Measurements from ENCODE around the gene GRAP2.
"Not testable (repeated sequence)": the region's sequence is repeated elsewhere in the genome, so short reads cannot be mapped to it uniquely, and the experiment has no call there.

Gene GRAP2

DNA sequence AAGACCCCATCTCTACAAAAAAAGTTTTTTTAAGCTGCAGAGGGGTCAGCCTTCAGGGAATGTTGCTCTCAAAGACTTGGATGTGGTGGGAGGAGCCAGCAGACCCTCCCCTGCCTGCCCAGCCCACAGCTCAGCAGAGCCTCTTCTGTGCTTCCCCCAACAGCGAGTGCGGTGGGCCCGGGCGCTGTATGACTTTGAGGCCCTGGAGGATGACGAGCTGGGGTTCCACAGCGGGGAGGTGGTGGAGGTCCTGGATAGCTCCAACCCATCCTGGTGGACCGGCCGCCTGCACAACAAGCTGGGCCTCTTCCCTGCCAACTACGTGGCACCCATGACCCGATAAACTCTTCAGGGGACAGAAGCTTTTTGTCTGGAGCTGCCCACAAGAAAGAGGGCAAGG is 69.9 kb downstream of the GRAP2 start:
- no peak for DNase-seq

DNA sequence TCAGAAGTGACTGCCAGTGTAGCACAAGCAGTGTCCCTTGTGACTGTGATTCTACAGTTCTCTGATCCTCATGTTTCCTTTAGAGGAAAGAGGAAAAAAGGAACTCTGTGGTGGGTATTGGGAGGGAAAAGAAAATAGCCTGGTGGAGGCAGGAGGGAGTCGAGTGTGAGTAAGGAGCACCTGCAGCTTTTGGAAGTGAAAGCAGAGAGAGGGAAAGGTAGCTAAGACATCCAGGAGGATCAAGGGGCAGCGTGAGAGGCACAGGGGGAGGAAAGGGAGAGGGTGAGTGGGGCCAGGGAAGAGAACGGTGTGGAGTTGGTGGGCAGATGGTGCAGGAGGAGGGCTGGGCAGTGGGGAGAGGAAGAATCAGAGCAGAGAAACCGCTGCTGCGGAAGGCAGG is 71.8 kb downstream of the GRAP2 start:
- DNase-seq = no peak

DNA sequence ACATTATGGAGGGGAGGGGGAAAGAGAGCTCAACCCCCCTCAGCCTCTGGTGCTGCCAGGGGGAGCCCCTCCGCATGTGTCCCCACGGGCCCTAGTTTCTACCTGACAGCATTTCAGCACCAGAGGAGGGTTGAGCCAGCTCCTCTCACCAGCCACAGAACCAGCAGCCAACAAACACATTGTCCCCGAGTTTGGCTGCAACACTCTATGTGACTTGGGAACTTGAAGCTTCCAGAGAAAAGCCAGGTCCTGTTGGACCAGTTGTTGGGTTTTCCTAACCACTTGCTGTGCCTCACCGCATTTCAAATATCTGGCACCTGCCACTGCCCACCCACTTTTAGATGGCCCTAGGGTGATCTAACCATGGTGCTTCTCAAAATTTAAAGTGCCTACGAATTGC is 72.8 kb downstream of the GRAP2 start:
- DNase-seq = no peak

DNA sequence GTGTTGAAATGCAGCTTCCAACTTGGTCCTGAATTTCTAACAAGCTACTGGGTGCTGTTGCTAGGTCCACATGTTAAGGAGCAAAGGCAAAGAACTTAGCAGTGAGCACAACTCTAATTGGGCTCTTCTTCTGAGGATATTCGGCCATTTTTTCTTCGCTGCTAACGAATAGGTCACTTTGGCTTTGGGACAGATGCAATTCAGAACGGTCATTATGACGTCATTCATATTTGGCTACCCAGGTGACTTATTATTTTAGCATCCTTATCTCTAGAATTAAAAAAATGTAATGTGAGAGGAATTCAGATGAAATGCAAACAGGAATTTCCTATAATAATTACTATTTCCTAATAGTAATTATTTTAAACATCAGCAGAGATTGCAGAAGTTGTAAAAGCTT is 73.2 kb downstream of the GRAP2 start:
- DNase-seq = no peak

DNA sequence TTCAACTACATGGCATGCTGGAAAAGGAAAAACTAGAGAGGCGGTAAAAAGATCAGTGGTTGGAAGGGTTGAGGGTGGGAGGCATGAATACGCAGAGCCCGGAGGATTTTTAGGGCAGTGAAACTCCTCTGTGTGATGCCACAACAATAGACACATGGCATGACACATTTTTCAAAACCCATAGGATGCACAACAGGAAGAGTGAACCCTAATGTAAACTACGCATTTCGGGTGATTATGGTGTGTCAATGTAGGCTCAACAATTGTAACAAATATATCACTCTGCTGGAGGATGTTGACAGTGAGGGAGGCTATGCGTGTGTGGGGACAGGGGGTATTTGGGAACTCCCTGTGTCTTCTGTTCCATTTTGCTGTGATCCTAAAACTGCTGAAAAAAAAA is 78.2 kb downstream of the GRAP2 start:
- DNase-seq = no peak

DNA sequence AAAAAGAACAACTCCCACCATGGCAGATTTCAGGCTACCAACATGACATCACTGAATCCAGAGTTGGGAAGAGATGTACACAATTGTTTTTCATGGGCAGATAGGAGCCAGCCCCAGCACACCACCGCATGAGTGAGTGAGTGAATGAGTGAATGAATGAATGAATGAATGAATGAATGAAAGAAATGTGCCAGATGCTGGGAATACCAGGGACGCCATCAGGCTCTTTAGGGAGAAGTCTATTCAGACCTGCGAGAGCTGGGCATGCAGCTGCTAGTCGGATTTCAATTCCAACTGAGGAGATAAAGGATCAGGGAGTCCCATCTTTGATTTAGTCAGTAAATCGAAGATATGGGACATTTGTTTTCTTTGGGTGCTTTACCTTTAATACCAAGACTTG is 78.6 kb downstream of the GRAP2 start:
- no peak for DNase-seq

DNA sequence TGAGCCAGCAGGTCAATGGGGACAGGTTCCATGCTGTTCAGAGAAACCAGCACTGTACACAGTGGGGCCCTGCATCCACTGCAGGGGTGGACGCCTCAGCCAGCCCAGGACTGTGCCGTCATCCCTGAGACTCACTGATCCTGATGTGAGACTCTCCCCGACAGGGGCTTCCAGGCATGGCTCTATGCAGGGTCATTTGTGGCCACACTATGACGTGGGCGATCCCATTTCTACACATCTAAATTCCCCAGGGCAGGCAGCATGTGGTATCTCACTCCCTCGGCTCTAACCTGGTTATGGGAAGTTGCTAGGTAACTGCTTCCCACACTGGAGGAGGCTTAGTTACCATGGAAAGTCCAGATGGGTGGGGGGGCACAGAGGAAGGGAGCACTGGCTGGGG is 79.7 kb downstream of the GRAP2 start:
- DNase-seq = no peak

DNA sequence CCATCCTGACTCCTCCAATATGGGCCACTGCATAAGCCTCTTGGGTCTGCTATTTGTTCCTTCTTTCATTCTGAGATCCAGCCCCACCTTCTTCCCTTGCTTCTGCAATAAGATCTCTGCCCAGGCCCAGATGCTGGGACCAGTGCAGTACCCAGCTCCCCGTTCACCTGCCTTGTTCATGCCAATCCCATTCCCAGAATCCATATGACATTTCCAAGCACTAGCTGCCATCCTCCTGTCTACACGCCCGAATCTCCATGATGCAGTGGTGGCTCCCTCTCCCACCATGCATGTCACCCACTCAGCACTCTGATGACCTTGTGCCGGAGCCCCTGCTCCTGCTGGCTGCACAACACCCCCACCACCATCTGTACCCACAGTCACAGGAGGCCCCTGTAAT is 82.5 kb downstream of the GRAP2 start:
- DNase-seq = no peak

DNA sequence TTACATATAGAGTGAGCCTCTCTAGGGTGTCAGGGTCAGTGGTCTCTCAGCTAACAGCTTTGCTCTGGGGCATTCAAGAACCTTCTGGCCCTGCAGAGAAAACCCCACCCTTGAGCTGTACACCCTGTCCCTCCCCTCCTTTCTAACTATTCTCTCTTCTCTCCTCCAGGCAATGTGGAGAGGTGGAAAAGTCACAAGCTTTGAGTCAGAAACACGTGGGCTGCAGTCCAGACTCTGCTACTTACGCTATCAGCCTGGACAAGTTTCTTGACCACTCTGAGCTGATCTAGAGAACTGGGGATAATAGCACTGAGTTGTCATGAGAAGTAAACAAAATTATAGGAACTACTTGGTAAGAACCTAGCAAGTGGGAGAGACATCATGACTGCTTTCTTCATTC is 83.1 kb downstream of the GRAP2 start:
- DNase-seq = no peak

DNA sequence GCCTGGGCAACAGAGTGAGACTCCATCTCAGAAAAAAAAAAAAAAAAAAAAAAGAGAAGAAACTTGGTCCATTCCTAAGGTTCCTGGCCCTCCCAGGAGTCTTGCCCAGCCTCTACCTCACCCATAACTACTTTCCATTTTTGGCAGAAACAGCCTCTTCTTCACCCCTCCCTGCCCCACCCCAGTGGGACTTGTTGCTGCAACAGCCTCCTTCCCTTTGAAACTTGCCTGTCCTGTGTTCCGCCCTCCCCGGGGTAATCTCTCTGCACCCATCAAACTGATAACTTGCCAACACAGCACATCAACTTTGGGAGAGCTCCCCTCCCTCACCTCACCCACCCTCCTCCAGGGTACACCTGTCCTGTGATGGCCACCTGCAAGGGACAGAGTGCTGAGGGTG is 83.9 kb downstream of the GRAP2 start:
- DNase-seq = no peak

DNA sequence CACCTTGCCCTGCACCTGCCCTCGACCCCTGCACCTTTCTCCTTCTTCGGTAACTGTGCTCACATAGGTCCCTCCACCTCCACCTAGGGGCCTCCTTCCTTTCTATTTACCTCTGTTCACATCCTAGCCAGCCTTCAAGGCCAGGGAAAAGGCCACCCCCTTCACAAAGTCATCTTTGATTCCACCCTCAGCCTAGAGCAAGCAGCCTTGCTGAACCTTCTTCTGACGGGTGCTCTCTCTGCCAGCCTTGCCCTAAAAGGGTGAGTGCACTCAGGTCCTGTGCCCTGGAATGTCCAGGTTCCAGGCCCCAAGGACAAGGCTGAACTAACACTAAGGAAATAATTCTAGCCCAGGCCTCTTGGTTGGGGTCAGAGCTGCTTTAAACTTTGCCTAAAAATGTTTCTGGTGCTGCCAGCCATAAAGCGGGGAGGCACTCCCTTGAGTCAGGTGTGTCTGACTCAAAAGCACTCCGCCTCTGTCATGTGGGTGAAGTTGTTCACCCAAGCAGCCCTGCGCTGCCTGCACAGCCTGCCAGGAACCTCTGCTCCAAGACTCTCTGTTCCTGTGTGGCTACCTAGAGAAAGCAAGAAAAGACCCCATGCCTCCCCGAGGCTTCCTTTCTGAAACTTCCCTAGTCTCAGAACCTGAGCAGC is 84.6 kb downstream of the GRAP2 start:
- peak; percentile 44 for DNase-seq

DNA sequence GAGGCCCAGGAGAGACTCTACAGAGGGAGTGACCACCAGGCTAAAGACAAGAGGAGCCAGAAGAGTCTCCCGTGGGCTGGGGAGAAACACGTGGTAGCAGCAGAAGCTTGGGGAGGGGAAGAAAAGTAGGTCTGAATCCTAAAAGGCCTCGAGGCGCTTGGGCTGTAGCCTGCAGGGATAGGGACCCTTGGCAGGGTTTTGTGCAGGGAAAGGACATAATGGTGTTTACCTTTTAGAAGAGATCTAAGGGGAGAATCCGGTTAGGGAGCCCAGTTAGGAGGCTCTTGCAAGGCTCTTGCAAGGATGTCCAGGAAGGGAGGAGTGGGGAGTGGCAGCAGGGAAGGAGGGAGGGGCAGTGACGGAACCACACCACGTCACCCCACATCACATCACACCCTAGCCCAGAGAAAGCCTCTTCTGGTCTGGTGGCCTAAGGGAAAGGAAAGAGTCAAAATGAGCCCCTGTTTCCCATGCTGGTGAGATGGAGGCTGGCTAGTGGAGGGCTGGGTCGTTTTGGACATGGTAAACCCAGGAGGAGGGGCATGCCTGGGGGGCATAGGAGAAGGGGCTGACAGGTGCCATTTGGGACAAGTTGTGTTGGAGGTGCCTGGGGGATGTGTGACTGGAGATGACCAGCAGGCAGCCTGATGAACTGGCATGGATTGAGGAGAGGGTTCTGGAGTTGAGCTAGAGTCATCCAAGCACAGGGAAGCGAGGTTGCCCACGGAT is 87.7 kb downstream of the GRAP2 start:
- DNase-seq = no peak

DNA sequence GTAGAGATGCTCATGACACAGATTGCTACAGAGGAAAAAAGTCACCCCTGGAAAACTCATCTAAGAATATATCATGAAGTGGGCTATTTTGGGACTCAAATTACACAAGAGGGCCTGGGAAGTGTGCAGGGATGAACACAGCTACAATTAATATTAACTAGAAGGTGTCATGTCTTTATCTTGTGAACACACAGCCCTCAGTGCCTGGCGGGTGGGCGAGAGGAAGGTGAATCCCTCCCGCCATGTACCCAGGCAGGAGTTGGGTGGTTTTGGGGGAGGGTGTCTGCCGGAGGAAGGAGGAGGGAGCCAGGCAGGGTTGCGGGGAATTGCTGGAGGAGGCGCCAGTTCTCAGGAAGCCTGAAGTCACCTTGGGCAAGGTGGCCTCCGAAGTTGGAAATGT is 88.7 kb downstream of the GRAP2 start:
- no peak for DNase-seq

DNA sequence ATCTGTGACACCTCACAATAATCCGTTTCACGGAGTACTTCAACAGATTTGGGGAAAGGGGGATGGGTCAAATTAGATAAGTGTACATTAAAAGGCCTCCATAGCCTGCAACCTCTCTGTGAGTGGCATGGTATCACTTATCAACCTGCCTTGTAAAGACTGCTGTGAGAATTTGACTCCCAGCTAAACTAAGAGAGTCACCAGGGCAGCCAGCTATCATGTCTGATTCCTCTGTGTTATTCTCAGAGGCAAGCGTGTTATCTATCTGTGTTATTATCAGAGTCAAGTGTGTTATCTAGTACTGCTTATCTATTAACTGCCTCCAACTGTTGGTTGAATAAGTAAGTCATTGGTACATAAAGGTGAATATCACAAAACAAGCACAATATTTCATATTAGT is 89.8 kb downstream of the GRAP2 start:
- DNase-seq = no peak

DNA sequence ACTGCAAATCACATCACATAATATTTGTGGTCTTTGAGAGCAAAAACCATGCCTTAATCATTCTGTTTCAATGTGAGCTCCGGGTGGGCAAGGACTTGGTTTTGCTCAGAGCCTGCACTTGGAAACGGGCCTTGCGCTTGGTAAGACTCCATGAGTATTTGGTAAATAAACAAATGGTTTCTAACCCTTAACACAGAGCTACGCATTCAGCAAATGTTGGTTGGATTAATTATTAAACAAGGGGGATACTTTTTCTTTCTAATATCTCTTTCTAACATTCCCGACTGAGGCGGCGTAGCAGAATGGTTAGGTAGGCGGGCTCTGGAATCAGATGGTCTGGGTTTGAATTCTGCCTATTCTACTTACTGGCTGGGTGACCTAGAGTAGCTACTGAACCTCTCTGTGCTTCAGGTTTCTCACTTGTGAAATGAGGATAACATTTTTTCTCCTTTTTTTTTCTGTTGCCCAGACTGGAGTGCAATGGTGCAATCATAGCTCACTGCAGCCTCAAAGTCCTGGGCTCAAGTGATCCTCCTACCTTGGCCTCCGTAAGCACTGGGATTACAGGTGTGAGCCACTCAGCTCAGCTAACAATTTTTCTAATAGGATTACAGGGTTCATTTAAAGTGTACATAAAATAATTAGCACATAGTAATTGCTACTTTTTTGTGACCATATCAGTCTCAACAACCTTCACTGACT is 90.4 kb downstream of the GRAP2 start:
- DNase-seq = no peak

DNA sequence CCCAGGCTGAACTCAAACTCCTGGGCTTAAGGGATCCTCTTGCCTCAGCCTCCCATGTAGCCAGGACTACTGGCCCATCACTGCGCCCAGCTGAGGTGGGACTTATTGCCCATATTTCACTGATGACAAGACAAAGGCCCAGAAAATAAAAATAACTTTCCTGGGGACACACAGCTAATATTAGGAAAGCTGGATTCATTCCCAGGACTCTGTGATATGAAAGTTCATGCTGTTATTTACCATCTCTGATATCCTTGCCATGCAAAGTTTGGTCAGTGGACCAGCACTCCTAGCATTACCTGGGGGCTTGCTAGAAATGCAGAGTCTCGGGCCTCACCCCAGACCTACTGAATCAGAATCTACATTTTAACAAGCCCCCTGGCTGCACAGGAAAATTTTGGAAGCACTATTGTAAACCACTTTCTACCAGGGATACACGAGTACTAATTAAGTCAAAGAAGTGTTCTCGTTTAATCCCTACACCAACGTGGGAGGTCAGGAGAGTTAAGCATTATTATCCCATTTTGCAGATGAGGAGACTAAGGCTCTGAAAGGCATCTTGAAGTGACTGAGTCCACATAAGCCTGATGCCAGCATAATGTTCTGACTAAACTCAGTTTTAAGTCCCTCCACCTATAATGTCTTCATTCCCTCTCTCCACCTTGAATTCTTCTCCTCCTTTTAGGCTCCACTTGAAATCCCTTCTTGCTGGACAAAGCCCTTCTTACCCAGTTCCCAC is 91.4 kb downstream of the GRAP2 start:
- DNase-seq = no peak

DNA sequence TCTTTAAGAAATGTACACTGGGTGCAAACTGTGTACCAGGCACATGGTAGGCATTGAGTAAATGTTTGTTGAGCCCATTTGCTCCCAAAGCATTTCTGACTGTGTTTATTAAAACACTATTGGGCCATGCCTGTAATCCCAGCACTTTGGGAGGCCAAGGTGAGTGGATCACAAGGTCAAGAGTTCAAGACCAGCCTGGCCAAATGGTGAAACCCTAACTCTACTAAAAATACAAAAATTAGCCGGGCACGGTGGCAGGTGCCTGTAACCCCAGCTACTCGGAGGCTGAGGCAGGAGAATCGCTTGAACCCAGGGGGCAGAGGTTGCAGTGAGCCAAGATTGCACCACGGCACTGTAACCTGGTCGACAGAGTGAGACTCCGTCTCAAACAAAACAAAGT is 92.0 kb downstream of the GRAP2 start:
- not testable (repeated sequence) for DNase-seq

DNA sequence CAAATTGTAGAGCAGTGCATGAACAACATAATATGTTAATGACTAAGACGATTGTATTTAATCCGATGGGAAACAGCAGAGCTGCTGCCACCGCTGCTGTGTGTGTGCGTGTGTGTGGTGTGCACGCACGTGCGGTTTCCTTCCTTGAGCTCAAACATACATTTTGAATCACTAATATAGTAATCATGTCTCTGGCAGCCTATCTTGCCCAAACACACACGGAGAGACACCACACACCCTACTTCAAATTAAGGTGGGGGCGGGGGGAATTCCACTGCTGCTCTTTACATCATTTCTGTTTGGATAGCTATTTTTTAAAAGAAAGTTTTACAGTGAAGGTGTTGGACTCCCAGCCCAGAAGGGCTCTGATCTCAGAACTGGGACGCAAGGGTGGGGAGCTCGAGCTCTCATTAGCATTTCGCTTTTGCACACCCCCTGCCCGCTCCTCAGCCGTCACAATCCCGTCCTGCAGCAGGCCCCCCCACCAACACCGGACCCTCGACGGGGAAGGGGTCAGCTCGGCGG is 93.2 kb downstream of the GRAP2 start:
- DNase-seq = peak; percentile 64

DNA sequence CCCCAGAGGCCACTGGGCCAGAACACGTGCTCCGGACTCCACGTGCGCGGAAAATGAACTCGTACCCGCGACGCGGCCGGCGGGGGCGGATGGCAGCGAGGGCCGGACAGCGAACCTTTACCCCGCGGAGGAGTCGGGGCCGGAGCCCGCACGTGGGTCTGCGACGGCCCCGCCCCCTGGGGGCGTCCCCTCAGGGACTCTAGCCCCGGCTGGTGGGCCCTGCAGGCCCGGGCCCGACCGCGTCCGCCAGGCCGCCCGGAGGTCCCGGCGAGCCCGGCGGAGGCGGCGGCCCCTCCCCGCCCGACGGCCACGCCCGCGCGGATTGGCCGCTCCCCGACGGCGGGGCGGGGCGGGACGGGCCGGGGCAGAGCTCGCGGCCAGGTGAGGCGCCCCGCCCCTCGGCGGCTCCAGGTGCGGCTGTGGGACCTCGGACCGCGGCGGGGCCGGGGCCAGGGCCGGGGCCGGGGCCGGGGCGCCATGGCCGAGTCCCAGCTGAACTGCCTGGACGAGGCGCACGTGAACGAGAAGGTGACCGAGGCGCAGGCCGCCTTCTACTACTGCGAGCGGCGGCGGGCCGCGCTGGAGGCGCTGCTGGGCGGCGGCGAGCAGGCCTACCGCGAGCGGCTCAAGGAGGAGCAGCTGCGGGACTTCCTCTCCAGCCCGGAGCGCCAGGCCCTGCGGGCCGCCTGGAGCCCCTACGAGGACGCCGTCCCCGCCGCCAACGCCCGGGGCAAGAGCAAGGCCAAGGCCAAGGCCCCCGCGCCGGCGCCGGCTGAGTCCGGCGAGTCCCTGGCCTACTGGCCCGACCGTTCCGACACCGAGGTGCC is 93.9 kb downstream of the GRAP2 start, which contains the start of gene FAM83F:
TSS of gene FAM83F (plus strand) at position 389 of the 827 bp plus-strand sequence. CDS start at position 478, 89 bp downstream.
- peak; percentile 36 for DNase-seq

DNA sequence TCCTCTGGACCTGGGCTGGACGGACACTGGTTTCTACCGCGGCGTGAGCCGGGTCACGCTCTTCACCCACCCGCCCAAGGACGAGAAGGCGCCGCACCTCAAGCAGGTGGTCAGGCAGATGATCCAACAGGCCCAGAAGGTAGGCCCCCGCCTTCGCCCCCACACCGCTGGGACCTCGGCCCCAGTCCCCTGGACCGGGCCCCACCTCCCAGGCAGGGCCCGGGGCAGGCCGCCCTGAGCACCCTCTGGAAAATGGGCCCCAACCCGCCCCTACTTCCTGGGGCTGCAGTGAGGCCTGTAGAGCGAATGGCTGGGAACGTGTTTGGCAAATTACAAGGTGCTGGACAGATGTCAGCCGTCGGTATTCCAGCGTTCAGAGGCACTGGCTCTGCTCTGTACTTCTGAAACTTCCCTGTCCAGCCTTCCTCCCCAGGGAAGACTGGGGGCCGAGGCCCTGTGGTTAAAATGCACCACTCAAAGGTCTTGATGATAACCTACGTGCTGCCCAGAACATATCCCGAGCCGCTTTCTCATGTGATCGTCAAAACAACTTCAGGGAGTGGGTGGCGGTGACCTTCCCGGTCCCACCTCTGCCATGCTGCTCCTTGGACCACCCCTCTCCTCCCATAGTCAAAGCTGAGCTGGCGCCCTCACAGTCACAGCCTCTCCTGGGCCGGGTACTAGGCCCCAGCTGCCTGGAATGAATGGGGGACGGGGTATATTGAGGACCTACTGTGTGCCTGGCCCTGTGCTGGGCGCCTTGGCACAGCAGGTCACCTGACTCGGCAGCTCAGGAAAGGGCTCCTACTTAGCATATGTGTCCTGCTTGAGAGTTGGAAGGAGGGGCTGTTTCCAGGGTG is 94.7 kb downstream of the GRAP2 start:
- no peak for DNase-seq

DNA sequence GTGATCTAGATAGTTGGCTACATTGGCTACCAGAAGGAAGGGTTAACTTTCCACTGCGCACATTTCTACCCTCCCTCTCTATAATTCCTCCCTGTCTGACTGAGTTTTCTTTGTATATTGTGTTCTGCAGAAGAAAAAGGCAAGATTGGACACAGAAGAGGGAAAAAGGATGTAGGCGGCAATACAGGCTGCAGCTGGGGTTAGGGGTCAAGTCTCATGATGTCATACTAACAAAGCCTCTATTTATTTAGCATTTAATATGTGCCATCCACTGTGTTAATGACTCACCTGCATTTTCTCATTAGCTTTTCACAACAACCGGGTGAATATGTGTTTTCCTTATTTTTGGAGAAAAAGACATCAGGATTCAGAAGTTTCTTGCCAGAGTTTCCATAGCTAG is 95.8 kb downstream of the GRAP2 start:
- DNase-seq = no peak
